ENCODE measurements around the gene PDE10A. TPM values are rescaled to one million over a fixed set of nuclear protein-coding genes. Genes with fewer than 3 reads are reported as not detected.
"Not testable (repeated sequence)": the region's sequence is repeated elsewhere in the genome, so short reads cannot be mapped to it uniquely, and the experiment has no call there.

The PDE10A gene
- total and polyA plus RNA-seq, 9 donors: 5.9 to 344 (median 88.7) TPM

DNA sequence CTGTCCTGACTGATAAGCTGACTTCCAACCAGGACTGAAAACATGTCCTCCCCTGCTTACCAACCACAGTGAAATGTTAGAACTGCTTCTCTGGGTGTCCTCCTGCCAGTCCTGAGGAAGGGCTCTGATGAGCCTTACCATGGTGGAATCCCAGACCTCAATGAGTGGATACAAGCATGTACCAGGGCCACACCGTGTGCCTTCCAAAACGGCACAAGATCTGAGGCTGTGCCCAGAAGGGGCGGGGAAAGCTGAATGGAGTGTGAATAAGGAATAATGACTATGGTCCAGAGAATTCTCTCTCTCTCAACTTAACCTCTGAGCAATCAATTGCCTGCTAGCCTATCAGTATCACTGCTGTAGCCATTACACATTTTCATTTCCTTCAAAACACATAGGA, 51.7 kb downstream of the PDE10A start:
- Histone ChIP-seq H3K36me3 (no peaks in the 10 kb centered on the region), H3K4me1 (ENCODE audit: insufficient read depth) (no peaks in the 10 kb centered on the region), H3K27ac (no peak overlapping the region), H3K27me3 (no peaks in the 10 kb centered on the region), H3K9me3 (no peaks in the 10 kb centered on the region), H3K4me3 (no peak overlapping the region)
- DNase-seq: no peak
- intact Hi-C loops (cut with DNase I): no loop called here
- WGBS, 3 donors: 81 to 84% (median 82%) methylated on average over 3 of the region's 3 CpGs
- TF ChIP-seq POLR2A (IDR thresholded peaks at IDR 0.05): no peak
- no peak for TF ChIP-seq EP300 (IDR thresholded peaks at IDR 0.05)
- TF ChIP-seq, protein P1, sequence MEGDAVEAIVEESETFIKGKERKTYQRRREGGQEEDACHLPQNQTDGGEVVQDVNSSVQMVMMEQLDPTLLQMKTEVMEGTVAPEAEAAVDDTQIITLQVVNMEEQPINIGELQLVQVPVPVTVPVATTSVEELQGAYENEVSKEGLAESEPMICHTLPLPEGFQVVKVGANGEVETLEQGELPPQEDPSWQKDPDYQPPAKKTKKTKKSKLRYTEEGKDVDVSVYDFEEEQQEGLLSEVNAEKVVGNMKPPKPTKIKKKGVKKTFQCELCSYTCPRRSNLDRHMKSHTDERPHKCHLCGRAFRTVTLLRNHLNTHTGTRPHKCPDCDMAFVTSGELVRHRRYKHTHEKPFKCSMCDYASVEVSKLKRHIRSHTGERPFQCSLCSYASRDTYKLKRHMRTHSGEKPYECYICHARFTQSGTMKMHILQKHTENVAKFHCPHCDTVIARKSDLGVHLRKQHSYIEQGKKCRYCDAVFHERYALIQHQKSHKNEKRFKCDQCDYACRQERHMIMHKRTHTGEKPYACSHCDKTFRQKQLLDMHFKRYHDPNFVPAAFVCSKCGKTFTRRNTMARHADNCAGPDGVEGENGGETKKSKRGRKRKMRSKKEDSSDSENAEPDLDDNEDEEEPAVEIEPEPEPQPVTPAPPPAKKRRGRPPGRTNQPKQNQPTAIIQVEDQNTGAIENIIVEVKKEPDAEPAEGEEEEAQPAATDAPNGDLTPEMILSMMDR (IDR thresholded peaks at IDR 0.05): no peak

DNA sequence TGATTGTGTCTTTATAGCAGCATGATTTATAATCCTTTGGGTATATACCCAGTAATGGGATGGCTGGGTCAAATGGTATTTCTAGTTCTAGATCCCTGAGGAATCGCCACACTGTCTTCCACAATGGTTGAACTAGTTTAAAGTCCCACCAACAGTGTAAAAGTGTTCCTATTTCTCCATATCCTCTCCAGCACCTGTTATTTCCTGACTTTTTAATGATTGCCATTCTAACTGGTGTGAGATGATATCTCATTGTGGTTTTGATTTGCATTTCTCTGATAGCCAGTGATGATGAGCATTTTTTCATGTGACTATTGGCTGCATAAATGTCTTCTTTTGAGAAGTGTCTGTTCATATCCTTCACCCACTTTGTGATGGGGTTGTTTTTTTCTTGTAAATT, 54.5 kb downstream of the PDE10A start:
- intact Hi-C loops (cut with DNase I); H3K4me1 ChIP-seq (ENCODE audit: insufficient read depth); H3K4me3 ChIP-seq; H3K27me3 ChIP-seq; H3K9me3 ChIP-seq; DNase-seq; H3K36me3 ChIP-seq; H3K27ac ChIP-seq: not testable (repeated sequence)
- 83 to 100% (median 96%) methylated on average over 1 of the region's 1 CpG for WGBS, 3 donors

DNA sequence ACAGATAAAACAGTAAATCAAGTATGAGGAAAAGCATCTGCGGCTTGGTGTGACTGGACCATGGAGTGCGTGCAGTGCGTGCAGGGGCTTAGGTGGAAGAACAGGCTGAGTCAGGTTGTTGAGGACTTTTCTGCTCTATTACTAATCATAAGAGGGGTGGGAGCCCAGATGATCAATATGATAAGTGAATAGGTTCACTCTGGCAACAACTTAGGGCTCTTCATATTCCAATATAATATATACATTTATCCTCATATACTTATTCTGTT, 56.4 kb downstream of the PDE10A start:
- H3K9me3 ChIP-seq: no peaks in the 10 kb centered on the region
- whole genome bisulfite sequencing, 3 donors: 97 to 98% (median 97%) methylated on average over 3 of the region's 3 CpGs
- no peak overlapping the region for H3K27ac ChIP-seq
- intact Hi-C loops (cut with DNase I): no loop called here
- H3K36me3 ChIP-seq: no peaks in the 10 kb centered on the region
- H3K4me3 ChIP-seq: no peak overlapping the region
- peaks cover 1% of the 10 kb centered on the region for H3K4me1 ChIP-seq (ENCODE audit: insufficient read depth)
- H3K27me3 ChIP-seq: no peaks in the 10 kb centered on the region
- TF ChIP-seq POLR2A (IDR thresholded peaks at IDR 0.05) (no peak), EP300 (IDR thresholded peaks at IDR 0.05) (no peak)
- TF ChIP-seq, protein P1 (IDR thresholded peaks at IDR 0.05): no peak
- DNase-seq: no peak

DNA sequence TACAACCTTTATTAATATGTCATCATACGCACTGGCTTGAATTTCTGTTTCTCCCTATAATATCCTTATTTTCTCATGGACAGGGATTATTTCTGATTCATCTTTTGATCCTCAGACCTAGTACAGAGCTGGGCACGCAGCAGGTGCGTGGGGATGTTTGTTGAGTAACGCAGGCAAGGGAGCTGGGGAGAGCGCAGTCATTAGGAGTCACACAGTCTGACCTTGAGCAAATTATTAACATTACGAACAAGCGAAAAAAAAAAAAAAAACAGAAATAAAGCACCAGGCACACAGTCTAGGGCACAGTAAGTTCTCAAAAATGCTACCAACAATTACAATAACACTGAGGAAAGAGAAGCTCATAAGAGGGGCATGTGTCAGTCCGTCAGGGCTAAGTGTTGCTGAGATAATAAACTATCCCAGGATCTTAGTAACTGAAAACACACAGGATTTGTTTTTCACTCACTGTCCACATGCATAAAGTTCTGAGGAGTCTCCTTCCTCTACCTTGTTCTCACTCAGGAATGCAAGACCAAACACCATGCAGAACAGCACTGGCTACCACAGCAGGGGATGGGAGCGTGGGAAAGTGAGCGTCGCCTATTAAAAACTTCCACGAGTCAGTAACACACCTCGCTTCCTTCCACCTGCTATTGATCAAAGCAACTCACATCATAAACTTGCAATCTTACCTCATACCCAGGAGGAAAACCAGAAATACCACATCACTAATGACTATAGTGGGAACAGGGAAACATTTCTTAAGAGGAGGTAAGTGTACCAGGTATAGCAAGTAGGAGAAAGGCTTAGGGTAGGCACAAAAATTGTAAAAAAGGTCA, 56.9 kb downstream of the PDE10A start:
- intact Hi-C loops (cut with DNase I): no loop called here
- no peaks in the 10 kb centered on the region for H3K9me3 ChIP-seq
- DNase-seq: no peak
- 53 to 75% (median 66%) methylated on average over 13 of the region's 13 CpGs for WGBS, 3 donors
- peaks cover 1% of the 10 kb centered on the region for H3K4me1 ChIP-seq (ENCODE audit: insufficient read depth)
- TF ChIP-seq EP300 (IDR thresholded peaks at IDR 0.05) (no peak), POLR2A (IDR thresholded peaks at IDR 0.05) (no peak)
- TF ChIP-seq, protein P1 (IDR thresholded peaks at IDR 0.05): no peak
- H3K4me3 ChIP-seq: no peak overlapping the region
- no peaks in the 10 kb centered on the region for H3K36me3 ChIP-seq
- H3K27ac ChIP-seq: no peak overlapping the region
- H3K27me3 ChIP-seq: no peaks in the 10 kb centered on the region

DNA sequence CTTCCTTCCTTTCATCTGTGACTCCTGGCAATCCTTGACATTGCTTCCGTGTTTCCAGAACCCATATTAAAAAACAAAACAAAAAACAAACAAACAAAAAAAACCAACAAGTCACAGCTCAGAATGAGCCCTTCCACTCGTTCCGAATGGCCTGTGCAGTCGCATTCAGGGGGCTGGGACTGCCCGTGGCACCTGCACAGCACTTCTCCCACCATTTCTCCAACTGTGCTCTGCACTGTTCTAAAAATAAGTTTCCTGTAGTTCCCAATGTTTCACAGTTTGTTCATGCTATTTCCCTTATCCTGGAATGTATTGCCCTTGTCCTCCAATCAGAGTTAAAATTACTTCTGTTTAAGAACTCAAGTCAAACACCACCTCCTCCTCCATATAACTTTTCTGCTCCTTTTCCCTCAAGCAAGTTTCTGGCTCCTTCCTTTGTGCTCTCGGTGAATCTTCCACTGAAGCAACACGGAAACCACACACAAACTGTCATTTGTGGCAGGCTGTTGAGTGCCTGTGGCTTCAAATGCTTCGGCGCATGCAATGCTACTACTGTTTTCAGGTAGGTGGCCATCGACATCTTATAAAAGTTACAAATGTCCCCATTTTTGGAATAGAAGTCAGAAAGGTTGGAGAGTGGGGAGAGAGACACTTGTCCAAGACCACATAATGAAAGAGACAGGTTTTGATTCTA, 57.7 kb downstream of the PDE10A start:
- Histone ChIP-seq H3K27ac (no peak overlapping the region), H3K36me3 (no peaks in the 10 kb centered on the region), H3K4me1 (ENCODE audit: insufficient read depth) (peaks cover 1% of the 10 kb centered on the region), H3K9me3 (no peaks in the 10 kb centered on the region), H3K4me3 (no peak overlapping the region), H3K27me3 (no peaks in the 10 kb centered on the region)
- intact Hi-C loops (cut with DNase I): no loop called here
- DNase-seq: no peak
- TF ChIP-seq EP300 (IDR thresholded peaks at IDR 0.05): no peak
- TF ChIP-seq, protein P1 (IDR thresholded peaks at IDR 0.05): no peak
- no peak for TF ChIP-seq POLR2A (IDR thresholded peaks at IDR 0.05)
- WGBS, 3 donors: 81 to 88% (median 83%) methylated on average over 10 of the region's 10 CpGs

Measured in ovary (tissue), 9 donors.